GM21360 (cell line): ENCODE data around the gene FAHD2A.
"Not testable (repeated sequence)": the region's sequence is repeated elsewhere in the genome, so short reads cannot be mapped to it uniquely, and the experiment has no call there.

Source experiments
- ATAC-seq: cut with Tn5 transposase; IDR thresholded peaks from one replicate; pipeline ENCODE4 v1.9.1; 2021; ENCODE audit warnings: mild to moderate bottlenecking, moderate library complexity; ENCODE audit not compliant: unreplicated experiment

The FAHD2A gene, protein sequence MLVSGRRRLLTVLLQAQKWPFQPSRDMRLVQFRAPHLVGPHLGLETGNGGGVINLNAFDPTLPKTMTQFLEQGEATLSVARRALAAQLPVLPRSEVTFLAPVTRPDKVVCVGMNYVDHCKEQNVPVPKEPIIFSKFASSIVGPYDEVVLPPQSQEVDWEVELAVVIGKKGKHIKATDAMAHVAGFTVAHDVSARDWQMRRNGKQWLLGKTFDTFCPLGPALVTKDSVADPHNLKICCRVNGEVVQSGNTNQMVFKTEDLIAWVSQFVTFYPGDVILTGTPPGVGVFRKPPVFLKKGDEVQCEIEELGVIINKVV

DNA sequence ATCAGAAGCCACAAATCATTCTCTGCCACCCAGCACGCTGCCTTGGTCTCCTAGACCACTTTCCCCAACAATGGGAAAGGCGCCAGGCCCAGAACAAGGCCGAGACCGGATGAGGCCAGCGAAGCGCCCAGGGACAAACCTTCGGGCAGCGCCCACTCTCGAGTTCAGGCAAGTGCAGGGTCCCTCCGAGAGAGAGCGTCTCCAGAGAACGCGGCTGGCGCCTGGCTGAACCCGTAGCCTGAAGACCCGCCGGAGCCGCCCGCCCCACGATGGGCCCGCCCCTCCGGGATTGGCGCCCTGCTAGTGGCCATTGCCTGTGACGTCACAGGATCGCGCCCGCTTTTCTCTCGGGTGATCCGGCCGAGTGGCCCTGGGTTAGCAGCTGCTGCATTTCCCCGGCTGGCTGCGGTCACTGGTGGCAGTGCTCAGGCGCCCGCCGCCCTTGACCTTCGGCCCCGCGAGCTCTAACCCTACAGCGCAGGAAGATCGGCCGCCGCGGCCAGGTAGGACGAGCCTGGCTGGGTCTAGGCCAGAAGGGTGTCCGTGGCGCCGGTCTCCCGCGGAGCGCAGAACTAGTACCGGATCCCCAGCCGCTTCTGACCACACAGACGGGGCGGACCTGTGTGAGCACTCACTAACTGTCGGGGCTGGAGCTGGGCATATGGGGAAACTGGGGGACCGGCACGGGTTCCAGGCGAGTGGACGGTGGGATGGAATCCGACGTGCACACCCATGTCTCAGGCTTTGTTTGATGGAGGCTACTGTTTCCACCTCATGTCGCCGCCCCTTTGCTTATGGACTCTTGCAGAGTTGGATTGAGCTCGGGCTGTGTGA, at the start of gene FAHD2A:
Gene FAHD2A, plus strand, starts transcription at position 339 of the 834 bp plus-strand sequence. CDS start 2,851 bp downstream, outside the sequence.
- peak; percentile 88 for ATAC-seq

DNA sequence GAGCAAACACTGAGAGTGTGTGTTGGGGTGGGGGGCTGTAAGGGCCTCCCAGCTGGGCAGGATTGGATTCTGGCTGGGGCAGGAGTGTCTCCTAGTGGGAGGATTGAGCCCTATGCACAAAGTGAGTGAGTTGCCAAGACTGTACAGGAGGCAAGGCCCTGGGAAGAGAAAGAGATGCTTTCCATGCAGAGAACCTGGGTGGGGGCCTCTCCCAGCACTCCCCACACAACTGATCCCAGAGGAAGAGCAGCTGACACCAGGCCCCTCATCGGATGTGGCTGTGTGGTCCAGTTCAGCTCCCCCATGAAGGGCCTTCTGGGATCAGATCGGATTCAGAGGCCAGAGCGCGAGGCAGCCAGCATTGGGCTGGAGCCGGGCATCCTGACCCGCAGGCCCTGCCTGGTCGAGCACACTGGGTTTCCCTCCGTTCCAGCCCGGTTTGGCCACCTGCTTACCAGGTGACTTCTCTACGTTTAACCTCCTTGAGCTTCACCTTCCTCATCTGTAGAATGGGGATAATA, 49.4 kb upstream of the FAHD2A start:
- no peak for ATAC-seq

DNA sequence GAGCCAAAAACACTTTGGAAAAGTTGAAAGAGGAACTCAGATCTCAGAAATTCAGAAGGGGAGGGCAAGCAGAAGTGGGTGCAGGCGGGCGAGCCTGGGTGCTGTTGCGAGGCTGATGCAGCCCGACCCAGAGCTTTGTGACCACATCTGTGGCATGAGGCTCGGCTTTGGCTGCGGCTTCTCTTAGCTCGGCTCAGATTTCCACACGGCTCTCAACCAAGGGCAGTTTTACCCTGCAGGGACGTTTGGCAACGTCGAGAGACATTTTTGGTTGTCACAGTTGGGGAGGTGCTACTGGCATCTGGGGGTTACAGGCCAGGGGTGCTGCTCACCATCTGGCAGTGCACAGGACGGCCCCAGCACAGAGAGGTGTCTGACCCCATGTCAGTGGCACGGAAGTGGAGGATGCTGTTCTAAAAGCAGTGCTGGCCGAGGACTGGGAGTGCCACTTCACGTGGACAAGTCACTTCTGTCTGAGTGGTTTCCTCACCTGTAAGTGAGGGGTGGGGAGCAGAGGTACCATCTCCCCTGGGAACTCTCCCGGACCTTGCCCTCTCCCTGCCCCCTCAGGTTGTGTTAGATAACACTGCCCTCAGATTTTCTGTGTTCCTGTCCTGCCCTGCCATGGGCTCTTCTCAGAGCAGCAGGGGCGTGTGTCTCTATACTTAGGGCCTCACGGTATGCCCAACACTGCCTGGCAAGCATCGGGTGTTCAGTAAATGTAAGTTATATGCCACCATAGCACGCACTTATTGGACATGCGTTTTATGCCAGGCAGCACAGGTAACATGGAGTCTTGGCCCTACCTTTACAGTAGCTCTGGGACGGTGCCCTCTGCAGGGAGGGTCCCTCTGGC, 48.7 kb upstream of the FAHD2A start:
- ATAC-seq = no peak

DNA sequence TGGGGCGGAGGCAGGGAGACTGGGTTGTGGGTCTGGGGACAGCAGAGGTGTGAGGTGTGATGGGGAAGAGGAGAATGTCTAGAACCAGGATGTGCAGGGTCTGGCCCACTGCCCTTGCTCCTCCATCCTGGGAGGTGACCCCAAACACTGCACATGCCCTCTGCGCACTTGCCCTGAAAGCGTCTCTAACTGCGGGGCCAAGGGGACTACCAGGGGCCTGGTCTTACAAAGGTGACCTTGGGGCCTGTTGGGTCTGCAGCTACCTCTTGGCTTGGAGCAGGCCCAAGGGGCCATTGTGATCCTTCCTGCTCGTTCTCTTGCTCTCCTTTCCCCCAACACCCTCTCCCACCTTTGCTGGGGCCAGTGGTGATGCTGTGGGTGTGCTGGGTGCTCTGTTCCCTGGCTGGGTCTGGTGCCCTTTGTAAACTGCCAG, 48.0 kb upstream of the FAHD2A start:
- no peak for ATAC-seq

DNA sequence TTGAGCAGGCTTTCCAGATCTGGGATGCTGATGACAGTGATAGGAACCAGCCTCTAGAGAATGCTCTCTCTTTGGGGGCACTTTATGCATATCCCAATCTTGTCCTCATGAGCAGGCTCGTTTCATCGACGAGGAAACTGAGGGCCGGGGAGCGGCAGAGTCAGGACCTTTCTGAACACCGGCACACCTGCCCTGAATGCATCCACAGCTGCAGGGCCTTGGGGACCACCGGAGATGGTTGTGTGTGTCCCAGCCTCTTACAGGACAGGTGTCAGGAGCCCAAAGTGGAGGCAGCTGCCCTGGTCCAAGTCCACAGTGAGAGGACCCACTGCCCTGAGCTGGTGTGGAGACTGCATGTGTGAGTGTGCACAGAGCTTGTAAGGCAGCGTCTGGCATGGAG, 47.6 kb upstream of the FAHD2A start:
- ATAC-seq = no peak

DNA sequence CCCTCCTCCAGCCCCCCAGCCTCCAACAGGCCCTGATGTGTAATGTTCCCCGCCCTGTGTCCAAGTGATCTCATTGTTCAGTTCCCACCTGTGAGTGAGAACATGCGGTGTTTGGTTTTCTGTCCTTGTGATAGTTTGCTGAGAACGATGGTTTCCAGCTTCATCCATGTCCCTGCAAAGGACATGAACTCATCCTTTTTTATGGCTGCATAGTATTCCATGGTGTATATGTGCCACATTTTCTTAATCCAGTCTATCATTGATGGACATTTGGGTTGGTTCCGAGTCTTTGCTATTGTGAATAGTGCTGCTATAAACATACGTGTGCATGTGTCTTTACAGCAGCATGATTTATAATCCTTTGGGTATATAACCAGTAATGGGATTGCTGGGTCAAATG, 47.0 kb upstream of the FAHD2A start:
- ATAC-seq = not testable (repeated sequence)

DNA sequence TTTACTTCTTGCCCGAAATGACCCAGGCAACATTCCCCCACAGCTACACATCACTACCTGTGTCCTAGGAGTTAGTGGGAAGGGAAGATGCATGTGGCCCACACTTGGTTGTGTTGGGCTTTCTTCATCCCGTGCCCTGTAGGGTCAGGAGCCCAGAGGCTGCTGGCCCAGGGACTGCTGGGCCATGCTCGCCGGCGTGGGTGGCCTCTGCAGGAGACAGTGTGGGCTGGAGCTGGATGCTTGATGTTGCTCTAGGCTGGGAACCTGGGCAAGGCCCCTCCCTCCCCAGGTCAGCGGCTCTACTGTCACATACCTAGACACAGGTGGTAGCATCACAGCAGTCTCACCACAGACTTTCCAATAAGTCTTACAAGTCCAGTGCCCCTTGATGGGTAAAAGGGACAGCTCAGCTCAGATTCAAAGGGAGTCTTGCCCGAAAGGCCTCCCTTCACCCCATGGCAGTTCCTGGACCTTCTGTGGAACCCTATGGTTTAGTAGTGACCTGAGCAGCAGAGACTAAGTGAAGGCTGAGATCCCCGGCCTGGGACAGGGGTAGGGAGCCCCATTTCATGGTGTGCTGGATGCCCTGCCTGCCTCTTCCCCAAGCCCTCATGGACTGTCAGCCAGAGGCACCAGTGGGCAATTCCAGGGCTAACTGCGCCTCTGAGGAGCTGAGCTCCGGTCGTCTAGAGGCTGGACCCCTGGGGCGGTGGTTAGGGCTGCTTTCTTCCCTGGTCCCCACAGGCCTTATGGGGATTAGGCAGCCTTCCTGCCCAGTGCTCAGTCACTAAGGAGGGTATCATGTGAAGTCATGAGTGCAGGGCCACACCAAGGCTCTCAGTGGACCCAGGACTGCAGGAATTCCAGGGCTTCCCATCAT, 45.4 kb upstream of the FAHD2A start:
- ATAC-seq = no peak

DNA sequence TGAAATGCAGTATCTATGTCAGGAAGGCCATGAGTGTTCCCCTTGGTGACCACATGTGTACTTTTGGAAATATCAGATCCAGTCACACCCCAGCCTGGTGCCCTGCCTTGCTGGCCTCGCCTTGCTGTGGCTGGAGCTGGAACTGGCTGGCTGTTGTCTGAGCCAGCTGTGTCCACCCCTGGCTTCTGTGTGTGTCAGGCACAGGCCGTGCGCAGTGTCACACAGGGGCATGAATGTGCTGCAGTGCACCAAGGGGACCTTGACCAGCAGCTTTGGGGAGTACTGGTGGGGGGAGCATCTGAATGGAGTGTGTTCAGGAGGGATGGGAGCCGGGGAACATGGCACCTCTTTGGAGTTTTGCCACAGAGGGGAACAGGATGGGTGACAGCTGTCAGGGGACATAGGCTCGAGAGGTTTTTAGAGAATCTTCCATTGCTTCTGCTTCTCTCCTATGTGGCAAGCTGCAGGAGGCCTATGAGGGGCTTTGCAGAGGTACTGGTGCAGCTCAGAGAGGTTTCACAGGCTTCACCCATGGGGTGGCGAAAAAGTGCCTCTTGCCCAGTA, 44.7 kb upstream of the FAHD2A start:
- no peak for ATAC-seq

DNA sequence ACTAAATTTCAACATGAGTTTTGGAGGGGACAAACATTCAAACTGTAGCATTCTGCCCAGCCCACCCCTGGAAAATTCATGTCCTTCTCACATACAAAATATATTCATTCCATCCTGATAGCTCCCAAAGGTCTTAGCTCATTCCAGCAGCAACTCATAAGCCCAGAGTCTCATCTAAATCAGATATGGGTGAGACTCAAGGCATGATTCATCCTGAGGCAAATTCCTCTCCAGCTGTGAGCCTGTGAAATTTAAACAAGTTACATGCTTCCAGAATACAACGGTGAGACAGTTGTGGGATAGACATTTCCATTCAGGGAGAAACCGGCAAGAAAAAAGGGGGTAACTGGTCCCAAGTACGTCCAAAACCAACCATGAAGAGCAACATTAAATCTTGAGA, 43.5 kb upstream of the FAHD2A start:
- ATAC-seq = no peak

DNA sequence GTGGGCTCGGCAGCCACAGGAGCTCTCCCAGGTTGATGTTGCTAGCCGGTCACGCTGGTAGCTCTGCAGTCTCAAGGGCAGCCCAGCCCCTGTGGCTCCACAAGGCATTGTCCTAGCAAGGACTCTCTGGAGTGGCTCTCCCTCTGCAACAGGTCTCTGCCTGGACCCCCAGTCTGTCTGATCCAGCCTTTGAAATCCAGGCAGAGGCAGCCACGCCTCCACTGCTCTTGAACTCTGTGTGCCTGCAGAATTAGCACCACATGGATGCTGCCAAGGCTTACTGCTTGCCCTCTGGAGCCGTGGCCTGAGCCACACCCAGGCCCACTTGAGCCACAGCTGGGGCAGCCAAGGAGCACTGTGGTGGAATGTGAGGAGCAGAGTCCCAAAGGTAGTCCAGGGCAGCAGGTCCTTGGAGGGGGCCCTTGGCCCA, 43.0 kb upstream of the FAHD2A start:
- ATAC-seq = no peak

DNA sequence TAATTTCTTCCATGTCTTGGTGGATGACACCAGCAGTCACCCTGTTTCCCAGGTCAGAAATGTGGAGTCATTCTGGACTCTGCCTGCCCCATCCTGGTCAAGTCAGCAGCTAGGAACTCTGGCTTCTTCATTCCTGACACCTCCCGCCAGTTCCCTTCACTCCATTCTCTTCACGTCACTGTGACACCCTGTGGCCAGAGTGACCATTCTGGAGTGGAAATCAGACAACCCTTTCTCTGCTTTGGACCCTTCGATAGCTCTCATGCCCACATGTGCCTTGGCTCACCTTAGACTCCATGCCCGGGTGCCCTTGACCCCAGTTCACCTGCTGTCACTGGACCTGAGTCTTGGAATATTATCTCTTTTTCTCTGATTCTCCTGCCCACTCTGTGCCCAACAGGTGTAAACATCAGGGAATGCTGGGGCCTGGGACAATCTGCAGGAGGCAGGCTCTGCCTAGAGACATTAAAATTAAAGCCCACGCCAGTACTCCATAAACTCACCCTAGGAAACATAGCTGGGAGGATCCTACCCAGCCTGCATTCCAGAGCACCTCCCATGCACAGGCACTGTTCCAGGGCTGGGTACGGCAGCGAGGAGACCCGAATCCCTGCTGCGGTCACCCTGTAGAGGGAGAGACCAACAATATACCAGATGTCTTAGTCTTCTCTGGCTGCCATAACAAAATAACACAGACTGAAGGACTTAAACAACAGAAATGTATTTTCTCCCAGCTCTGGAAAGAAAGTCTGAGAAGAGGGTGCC, 41.1 kb upstream of the FAHD2A start:
- ATAC-seq = no peak

DNA sequence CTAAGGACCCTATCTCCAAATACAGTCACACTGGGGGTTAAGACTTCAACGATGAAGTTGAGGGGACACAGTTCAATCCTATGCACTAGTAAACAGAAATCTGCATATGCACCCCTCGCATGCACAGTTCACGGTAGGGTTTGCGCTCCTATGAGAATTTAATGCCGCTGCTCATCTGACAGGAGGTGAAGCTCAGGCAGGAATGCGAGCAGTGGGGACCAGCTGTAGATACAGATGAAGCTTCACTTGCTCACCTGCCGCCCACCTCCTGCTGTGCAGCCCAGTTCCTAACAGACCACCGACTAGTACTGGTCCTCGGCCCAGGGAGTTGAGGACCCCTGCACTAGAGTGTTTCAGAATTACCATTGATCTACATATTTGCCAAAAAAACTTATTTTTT, 40.0 kb upstream of the FAHD2A start:
- no peak for ATAC-seq

DNA sequence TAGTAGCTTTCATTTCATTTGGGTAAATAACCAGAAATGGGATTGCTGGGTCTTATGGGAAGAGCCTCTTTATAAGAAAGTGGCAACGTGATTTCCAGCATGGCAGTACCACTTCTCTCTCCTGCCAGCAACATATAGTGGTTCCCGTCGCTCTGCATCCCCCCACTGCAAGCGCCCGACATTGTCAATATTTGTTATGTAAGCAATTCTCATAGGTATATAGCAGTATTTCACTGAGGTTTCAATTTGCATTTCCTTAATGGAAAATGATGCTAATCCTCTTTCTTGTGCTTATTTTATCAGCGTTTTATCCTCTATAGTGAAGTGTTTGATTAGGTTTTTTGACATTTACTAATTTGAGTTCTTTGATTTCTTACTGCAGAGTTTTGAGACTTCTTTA, 36.0 kb upstream of the FAHD2A start:
- ATAC-seq = no peak

DNA sequence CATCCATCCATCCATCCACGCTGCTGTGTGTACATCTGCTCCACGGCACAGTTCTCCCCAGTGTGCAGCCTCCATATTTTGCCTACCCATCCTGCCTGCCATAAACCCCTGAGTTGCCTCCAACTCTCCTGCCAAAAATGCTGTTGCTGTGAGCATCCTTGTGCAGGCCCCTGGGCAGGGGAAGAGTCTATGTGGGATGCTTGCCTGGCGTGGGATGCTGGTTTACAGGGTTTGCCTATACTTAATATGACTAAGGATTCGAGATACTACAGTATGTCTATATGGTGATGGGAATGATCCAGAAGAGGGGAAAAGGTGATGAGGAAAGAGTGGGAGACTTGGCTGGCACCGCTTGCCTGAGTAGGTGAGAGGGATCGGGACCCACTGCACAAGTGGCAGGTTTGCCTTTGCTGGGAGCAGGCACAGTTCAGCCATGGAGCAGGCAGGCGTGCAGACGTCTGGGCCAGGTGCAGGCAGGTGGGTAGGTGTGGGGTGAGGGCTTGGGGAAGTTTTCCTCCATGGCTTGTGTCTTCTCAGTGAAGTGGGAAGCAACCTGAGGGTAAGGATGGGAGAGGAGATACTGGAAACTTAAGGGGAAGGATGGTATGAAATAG, 30.2 kb upstream of the FAHD2A start:
- ATAC-seq = no peak

DNA sequence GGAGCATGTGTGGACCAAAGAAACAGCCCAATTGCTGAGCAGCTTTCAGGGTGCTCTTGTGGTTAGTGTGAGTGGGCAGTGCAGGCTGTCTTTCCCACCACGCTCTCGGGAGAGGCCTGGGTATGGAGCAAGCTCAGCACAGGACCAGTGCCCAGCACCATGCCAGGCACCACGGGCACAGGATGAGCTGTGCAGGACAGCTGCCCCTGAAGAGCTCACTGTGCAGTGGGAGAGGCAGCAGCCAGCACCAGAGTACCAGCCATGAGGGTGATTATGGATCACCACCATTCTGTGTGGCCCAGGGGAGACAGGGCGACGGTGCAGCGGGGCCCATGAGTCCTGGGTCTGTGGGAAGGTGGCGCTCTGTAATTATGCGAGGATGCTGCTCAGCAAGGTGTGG, 29.7 kb upstream of the FAHD2A start:
- ATAC-seq = no peak

DNA sequence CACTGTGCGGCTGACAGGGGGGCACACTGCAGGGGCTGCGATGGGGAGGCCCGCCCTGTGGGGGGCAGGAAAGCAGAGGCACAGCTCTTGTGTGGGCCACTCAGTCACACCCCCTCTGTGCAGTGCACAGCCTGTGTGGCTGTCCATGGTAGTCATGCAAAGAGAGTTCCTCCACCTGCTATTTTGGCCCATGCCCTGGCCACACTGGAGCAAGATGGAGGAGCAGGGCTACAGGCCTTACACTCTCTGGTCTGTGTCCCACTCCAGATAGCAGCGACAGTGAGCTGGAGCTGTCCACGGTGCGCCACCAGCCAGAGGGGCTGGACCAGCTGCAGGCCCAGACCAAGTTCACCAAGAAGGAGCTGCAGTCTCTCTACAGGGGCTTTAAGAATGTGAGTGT, 28.5 kb upstream of the FAHD2A start:
- no peak for ATAC-seq

DNA sequence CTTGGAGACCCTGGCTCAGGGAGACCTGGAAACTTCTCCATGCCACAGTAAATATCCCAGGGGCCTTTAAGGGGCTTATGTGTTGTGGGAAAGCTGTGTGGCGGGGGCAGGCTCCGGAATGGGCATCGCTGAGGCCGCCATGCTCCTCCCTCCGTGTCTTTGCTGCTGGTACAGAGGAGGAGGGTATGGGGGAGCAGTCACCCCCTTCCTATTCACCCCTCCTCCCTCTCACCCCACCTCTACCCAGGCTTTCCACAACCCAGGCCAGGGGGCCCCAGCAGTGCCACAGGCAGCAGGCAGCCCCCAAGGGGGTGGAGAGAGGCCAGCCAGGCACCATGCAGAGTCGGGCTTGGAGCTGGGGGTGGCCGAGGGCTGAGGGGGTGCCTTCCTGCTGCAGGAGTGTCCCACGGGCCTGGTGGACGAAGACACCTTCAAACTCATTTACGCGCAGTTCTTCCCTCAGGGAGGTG, 28.0 kb upstream of the FAHD2A start:
- ATAC-seq = no peak

DNA sequence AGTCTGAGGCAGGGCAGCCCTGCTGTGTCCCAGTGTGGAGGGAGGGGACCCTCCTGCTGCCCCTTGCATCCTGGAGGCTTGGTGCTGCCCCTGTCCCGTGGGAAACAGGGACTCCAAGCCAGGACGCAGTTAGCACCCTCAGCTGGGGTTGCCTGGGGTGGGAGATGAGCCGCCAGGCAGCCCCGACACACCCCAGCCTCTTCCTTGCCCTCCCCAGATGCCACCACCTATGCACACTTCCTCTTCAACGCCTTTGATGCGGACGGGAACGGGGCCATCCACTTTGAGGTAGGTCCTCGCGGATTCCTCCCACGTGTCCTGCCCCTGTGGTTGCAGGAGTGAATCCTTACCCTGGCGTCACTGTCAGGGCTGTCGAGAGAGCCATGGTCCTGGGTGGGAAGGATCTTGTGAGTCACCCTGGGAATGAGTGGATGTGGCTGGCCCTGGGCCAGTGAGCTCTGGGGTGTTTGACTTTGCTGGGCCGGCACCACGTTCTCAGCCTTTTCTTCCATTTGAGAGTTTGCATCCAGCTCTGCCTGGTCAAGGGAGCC, 27.5 kb upstream of the FAHD2A start:
- no peak for ATAC-seq
